ENCODE measurements around the gene COPZ2.
"Not testable (repeated sequence)": the region's sequence is repeated elsewhere in the genome, so short reads cannot be mapped to it uniquely, and the experiment has no call there.

The COPZ2 gene

DNA sequence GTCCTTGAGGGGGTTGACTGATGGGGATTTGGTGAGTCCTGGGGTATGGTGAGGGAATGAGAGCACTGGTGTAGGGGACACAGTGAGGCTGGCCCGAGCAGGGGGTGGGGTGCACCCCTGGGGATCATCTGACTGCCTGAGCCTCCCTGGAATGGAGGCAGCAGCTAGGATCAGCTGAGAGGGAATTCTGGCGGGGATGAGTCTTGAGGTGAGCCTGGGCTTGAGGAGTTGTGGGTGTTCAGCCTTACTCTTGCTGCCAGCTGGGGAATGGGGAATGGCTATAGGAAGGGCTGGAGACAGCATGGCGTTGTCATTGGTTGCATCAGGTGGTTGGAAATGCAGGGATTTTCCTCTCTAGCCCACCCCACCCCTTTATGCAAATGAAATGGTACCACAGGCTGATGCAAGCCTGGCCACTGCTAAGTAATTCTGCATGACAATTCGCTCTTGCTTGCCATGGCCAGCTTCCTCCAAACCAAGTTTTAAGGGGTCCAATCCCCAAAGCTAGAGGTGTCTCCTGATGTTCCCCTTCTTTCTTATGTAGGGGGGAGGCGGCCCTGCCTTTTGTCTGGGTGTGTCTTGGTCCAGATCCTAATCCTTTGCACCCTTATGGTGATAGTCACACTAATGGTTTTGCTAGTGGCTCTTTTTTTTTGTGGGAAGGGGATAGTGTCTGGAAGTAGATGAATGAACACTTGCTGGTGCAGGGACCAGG lies 18.1 kb upstream of the COPZ2 start:
- DNase-seq, result peak; percentile 25

DNA sequence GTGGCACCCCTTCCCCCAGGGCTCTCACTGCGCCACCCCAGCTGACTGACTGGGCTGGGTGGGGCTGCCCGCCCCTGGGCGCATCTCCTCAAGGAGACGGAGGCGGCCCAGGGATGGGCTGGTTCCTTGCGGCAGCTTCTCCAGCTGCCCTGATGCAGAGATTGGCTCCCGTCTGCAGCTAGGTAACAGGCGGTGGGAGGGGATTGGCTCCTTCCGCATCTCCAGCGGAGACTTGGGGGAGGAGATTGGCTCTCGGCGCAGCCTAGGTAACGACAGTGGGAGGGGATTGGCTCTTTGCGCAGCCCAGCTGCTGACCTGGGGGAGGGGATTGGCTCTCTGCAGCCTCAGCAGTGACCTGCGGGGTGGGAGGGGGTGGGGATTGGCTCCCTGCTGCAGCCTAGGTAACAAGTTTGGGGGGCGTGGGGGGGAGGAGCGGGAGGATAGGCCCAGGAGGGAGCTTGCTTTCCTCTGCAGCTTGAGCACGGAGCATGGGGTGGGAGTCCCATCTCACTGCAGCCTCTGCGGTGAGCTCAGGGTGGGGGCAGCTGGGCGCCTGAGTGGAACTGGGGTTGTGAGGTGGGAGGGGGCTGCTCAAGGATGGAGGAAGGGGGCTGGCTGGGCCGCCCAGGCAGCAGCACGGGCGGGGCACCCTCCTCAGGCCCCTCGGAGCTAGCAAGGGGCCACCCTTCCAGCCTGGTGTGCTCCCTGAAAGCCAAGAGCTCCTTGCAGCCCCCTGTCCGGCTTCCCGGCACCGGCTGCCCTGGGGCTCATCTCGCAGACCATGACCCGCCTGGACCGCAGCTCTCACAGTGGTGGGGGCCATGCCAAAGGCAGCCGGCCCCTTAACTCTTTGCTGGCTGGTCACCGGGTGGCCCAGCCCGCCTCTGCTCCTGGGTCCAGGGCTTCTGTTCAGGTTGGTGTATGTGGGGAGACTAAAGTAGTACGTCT lies 16.9 kb upstream of the COPZ2 start:
- DNase-seq, result no peak

DNA sequence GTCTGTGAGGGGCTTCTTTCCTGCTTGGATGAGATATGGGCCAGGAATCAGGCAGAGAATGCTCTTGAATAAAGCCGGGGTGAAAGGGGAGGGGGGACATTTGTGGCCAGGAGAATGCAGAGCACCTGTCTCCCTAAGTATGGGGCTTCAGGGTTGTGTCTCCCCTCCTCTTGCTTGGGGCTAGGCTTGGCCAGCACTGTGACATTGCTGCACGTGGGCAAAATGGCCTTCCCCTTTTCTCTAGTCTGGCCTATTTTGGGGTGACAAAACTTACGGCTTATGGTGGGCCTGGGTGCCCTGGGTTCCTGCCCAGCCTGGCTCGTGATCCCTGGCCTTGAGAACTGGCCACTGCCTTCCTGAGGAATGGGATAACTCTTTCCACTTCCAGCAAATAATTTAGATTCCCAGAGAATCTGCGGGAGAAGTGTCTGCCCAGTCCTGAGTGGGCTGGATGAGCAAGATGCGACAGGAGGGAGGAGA lies 16.2 kb upstream of the COPZ2 start:
- DNase-seq, result no peak

DNA sequence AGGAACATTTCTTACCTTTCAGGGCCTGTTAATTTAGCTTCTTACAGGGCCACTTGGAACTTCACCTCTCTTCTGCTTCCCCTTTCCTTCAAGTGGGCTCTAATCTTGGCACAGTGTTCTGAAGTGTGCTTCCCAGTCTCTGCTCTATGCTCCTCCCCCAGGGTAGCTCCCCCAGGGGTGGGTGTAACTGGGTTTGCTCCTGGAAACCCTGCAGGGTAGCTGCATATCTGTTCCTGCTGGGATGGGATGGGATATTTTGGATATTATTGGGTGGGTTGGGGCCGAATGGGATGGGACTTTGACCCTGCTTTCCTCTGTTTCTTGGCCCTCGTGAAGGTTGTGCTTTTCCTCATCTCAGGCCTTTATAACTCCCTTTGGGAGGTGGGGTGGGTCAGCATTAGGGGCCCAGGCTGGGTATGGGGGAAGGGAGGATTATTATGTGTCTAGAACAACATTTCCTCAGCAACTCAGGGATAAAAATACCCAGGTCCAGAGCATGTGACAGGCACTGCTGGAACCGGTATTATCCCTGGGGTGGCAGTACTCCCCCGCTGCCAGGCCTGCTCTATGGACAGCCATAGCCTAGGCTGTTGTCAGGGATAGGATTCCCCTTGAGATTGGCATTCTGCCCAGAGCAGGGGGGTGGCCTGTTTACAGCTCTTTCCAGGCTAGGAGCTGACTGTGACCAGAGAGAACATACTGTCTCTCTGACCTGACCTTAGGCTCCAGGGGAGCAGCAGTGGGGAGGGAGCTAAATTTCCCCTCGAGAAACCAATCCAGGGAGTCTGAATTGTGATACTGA lies 15.6 kb upstream of the COPZ2 start:
- no peak for DNase-seq

DNA sequence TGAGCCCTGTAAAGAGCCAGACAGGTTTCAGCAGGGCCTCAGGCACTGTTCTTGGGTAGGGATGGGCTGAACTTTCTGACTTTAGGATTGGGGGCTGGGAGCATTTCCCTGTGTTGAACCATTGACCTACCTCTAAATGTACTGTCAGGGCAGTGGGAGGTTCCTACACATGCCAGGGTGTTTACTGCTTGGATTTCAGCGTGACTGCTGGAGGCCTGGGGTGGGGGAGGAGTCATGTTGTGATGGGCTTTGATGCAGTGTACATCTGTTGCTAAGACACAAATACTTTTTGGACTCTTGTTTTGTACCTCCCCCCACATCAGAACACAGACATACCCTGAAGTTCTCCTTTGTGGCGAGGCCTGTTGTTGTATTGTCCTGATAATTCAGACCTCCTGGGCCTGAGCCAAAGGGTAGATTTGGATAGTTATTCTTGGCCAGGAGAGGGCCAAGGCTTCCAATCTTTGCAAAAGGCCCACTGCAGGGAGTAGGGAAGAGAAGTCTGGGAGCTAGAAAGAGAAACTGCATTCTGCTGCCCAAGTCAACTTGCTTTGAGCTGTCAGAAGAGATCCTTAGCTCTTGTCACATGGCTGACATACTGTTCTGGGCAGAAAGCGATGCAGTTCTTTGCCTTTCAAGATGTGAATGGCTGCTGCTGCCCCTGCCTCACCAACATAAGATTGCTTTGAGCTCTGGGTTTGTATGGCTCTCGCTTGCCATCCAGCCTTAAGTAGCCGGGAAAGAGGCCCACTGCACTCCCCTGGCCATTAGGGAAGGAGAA lies 14.3 kb upstream of the COPZ2 start:
- DNase-seq, result no peak

DNA sequence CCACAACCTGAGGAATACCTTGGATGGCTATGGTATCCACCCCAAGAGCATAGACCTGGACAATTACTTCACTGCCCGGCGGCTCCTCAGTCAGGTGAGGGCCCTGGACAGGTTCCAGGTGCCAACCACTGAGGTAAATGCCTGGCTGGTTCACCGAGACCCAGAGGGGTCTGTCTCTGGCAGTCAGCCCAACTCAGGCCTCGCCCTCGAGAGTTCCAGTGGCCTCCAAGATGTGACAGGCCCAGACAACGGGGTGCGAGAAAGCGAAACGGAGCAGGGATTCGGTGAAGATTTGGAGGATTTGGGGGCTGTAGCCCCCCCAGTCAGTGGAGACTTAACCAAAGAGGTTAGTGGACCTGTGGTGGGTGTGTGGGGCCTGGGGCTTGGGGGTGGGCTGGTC lies 13.7 kb upstream of the COPZ2 start:
- DNase-seq, result no peak

DNA sequence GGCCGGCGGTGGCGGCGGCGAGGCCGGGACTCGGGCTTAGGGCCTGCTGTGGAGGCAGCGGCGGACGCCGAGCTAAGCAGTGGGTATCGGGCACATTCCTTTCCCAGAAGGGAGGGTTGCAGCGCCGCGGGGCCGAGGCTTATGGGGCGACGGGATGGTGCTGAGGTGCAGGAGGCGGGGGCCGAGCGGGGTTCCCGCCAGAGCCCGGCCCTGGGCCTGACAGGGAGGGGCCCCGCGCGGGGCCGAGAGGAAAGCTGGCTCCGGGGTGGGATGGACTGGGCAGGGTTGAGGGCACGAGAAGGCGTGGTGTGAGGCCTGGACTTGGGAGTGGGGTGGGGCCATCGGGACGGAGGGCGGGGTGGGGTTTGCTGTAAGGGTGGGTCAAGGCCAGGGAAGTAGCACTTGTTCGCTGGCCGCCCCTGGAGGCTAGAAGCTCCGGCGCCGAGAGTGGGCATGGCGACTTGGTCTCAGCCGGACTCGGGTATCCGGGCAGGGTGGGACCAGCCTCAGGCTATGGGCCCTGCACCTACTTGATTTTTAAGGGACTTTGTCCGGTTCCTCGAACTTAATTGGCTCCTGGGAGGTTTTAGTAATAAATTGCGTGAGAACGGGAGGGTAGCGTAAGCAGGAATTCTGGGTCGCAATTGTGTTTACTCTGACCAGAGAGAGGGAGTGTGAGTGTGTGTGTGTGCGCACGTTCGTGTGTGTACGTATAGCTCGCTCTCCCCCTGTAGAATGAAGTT lies 11.0 kb upstream of the COPZ2 start:
- no peak for DNase-seq

DNA sequence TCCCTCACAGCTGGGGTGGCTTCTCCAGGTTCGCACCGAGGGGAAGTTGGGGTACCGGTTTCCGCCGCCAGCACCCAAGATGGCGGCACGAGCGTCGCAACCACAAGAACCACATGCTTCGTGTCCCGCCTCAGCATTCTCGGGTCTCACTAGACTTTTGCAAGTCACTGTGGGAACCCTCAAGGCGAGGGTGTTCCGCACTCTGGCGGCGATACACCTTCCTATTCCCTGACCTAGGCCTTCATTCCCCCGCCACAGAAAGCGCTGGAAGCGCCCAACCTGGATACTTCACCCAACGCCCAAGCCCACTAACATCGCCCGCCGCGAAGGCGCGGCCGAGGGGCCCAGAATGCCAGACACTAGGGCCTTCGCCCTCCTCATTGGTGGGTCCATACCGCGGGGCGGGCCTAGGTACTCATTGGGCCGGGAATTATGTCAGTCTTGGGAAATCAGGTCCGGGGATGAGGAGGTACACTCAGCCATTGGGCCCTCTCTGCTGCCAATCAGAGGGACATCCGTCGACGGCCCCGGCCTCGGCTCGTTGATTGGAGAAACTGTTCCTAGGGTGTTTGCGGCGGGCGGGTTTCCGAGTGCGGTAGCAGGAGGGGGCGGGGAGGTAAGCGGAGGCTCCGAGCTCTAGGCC lies 10.3 kb upstream of the COPZ2 start, which contains the start of gene NFE2L1:
Gene NFE2L1 (plus strand): TSS at position 619 of the 643 bp plus-strand sequence. CDS start 2,760 bp downstream, outside the sequence.
- DNase-seq, result peak; percentile 96

DNA sequence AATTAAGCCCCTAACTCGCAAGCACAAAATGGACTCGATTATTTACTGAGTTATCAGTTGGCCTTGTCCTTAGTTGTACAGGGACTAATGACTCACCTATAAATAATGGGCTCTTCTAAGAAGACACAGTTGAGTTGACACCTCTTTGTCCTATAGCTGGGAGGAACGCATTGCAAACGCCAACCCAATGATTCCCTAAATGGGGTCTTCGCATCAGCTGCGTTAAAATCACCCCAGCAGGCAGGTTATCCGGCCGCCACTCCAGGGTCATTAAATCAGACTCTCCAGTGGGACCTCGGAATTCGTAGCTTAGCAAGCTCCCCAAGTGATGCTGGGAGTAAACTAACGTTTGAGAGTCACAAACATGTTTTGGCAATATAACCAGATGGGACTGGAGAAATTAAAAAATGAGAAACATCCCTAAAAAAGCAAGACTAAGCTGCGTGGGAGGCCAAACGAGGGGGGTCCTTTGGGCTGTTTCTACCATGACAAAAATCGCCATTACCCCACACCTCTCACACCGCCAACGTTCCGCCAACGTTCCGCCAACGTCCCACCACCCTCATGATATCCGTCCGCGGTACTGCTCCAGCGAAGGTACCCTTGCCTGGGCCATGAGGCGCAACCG lies 9.6 kb upstream of the COPZ2 start:
- DNase-seq, result no peak

DNA sequence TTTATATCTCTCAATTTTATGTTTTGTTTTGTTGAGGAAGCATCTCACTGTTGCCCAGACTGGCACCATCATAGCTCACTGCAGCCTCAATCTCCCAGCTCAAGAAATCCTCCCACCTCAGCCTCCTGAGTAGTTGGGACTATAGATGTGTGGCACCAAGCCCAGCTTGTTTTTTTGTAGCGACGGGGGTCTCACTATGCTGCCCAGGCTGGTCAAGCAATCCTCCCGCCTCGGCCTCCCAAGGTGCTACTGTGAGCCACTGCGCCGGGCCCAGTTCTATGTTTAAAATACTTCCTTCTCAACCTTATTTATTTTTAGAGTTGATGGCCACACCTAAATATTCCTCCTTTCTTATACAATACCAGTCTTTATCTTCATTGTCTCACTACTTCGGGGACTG lies 8.7 kb upstream of the COPZ2 start:
- no peak for DNase-seq

DNA sequence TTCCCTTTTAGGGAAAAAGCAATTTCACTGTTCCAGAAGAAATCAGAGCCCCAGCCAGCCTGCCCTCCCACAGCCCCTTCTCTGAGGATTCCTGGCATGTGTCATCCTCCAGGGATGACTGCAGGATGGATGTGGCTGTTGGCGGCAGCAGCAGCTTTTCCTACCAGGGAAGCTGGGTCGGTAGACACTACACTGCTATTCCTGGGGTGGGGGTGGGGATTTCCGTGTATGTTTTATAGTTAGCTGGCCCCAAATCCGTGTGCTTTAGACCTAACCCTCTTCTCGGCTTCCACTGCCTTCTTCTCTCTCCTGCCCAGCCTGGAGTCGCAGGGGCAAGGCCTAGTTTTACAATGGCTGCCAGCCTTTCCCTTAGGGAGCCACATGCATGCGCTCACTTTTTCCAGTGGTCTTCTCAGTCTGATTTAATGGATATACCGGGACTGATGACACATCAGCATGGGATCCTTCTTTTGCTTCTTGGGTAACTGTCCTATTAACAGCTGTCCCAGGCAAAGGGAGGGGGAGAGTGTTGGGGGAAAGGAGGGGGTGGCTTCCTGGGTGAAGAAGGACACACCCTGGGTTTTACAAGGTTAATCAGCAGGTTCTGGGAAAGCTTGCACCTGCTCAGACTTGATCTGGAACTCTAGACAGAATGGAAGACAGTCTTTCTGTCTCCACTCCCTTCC lies 7.9 kb upstream of the COPZ2 start:
- no peak for DNase-seq

DNA sequence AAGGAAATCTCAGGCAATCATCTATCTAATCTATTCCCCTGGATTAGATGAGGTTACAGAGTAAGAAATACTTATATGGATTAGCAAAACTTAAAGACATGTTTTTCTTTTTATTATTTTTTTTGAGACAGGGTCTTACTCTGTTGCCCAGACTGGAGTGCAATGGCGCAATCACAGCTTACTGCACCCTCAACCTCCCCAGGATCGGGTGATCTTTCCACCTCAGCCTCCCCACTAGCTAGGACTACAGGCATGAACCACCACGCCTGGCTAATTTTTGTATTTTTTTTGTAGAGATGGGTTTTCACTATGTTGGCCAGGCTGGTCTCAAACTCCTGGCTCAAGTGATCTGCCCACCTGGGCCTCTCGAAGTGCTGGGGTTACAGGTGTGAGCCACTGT lies 7.3 kb upstream of the COPZ2 start:
- no peak for DNase-seq

DNA sequence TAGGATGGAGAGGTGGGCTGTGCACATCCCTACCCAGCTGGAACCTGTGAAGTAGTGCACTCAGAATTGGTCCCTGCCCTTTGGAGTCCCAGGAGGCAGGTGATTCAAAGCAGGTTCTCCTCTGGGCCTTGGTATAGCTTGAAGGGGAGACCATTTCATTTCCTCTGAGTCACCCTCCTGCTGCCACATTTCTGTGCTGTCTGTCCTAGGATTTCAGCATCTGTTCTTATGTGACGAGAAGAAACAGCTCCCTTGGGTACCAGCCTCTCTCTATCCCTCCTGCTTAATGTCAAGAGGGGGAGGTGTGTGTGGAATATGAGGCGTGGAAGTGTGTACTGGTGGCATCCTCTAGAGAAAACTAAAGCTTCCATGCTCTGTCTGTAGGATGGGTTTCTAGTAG lies 5.6 kb upstream of the COPZ2 start:
- no peak for DNase-seq

DNA sequence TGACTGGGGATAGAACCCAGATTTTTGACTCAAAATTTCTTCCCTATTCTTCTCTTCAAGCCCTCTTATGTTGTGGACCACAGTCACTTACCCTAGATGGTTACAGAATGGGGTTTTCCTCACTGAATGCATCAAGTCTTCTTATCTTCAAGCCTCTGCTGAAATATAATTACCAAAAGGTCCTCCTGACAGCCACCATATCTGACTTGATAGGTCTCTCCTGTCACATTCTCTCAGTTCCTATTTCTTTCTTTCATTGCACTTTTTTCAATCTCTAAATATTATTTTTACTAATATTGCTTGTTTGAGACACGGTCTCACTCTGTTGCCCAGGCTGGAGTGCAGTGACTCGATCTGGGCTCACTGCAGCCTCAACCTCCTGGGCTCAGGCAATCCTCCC lies 1.1 kb upstream of the COPZ2 start:
- no peak for DNase-seq

DNA sequence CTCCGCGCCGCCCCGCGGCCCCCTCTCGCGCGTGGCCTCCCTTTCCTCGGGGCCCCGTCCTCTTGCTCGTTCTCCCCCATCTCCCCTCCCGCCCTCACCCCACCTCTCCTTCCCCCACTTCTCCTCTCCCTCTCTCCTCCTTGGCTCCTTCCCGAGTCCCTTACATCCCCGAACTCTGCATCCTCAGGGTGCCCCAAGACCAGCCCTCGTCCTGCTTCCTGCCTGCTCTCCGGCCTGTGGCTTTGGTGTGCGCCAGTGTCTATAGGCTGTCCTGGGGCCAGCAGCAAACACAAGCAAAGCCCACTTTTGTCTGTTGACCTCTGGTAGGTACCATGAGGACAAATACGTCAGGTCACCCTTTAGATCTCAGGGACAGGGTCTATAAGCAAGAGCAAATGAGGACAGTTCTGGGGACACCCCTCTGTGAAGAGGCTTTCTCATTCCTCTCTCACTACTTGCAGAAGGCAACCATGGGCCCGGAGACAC lies 284 bp upstream of the COPZ2 start:
- DNase-seq, result no peak

DNA sequence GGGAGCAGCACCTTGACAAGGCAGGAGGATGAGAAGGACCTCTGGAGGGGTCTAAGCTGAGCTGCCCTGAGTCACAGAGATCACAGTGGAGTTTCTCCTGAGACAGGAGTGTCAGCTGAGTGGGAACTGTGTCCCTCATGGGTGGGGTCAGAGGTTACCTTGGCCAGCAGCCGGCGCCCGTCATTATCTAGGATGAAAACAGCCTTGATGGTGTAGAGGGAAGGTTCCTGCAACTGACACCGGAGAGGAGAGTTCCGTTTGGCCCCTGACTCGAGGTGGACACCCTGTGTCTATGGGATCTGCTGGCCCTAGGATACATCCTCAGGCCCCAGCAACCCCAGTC lies 933 bp downstream of the COPZ2 start:
- no peak for DNase-seq

DNA sequence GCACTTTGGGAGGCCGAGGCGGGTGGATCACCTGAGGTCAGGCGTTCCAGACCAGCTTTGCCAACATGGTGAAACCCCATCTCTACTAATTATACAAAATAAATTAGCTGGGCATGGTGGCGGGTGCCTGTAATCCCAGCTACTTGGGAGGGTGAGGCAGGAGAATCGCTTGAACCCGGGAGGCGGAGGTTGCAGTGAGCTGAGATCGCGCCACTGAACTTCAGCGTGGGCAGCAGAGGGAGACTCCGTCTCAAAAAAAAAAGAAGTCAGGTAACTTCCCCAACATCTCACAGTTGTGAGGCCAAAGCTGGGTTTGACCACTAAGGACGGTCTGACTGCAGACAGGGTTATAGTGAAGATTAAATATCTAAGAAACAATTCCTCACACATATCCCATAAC lies 2.9 kb downstream of the COPZ2 start:
- not testable (repeated sequence) for DNase-seq

DNA sequence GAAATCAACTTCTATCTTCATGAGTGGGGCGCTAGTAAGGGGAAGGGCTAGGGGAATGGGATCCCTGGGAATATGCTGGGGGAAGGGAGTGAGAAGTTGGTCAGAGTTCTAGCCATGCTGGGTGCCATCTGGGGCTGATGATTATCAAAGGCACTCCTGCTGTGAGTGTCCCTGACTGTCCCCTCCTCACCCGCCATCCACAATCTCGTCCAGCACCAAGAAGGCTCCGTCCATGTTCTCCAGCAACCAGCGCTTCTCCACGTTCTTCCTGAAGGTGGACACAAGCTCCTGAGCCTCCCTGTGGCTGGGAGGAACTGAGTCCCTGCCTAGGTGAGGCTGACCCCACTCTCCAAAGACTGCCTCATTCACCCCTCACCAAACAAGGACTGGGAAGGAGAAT lies 5.6 kb downstream of the COPZ2 start:
- DNase-seq, result no peak

DNA sequence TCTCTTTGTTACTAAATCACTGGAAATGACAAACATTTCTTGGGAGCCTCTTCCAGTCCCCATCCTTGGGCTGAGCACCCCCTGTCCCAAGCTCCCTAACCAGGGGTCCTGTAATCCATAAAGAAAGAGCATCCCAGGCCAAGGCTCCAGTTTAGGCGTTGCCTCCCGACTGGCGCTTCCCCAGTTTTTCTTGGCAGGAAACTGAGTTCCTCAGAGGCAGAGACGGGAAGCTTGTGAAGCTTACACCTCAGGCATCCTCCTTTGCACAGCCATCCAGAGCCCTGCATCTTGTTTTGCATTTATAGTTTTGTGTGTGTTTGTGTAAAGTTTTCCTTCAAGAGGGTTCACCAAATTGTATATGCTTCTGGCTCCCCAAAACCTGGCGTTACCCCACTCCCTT lies 7.1 kb downstream of the COPZ2 start:
- no peak for DNase-seq

DNA sequence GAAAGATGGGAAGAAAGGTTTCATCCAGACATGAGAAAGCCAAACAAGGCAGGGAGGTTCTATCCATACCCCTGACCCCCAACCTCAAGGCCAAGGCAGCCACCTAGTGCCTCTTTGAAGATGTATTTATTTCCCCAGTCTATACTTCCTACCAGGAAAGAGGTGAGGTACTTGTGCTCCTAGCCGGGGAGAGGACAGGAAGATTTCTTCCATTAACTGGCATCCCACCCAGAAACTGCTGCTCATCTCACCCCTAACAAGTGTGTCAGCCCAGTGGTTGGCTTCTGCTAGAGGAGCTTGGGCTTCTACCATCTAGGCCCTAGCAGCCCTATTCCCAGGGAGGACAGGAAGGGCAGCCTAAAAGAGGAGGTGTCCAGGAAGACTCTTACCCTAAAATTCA lies 8.9 kb downstream of the COPZ2 start:
- DNase-seq, result no peak
